Kidney capillary endothelial cell (primary cell): ENCODE measurements around the gene WDR5.

Experiments
- DNase-seq: peaks from one replicate; pipeline ENCODE4 v3.0.0-alpha.2; 2018; ENCODE audit warnings: low spot score

Gene WDR5

DNA sequence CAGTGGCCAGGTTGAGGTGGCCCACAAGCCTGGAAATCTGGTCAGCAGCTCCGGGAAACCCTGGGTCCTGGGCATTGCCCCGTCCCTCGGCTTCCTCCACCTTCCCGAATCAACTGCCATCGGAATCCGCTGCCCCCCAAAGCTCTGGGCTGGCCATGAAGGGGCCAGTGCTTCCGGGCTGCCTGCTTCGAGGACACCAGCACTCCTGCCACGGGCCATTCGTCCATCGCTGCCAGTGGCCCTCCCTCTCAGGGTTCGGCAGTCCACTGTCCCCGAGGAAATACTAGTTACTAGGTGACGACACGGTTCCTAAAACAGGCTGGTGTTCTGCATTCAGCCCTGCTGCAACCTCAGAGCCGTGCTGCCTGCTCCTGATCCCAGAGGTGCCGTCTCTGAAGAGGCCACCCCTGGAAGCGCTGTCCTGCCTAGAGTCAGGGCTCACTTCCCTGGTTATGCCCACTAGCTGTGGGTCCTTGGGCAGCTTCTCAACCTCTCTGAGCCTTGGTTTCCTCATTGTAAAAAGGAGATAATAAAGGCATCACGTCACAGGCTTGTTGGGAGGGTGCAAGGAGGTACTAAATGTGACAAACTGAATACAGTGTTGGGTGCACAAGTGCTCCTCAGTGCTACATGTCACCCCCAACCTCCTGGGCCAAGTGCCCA is 3.5 kb upstream of the WDR5 start:
- no peak for DNase-seq

DNA sequence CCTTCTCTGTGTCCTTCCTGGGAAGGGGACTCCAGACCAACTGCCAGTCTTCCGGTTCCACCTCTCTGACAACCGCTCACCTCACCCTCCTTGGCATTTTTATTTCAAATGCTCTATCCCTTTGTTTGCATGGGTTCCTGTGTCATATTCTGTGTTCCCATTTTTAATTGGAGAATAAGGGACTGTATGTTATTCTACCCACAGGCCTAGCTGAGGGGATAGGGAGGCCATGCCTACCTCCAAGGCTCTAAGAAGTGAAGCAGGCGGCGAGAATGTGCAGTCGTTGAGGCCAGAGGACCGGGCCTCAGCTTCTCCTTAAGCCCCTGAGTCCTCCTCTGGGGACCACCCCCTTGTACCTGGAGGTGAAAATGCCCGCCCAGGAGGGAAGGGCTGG is 936 bp upstream of the WDR5 start:
- DNase-seq: peak; percentile 18

DNA sequence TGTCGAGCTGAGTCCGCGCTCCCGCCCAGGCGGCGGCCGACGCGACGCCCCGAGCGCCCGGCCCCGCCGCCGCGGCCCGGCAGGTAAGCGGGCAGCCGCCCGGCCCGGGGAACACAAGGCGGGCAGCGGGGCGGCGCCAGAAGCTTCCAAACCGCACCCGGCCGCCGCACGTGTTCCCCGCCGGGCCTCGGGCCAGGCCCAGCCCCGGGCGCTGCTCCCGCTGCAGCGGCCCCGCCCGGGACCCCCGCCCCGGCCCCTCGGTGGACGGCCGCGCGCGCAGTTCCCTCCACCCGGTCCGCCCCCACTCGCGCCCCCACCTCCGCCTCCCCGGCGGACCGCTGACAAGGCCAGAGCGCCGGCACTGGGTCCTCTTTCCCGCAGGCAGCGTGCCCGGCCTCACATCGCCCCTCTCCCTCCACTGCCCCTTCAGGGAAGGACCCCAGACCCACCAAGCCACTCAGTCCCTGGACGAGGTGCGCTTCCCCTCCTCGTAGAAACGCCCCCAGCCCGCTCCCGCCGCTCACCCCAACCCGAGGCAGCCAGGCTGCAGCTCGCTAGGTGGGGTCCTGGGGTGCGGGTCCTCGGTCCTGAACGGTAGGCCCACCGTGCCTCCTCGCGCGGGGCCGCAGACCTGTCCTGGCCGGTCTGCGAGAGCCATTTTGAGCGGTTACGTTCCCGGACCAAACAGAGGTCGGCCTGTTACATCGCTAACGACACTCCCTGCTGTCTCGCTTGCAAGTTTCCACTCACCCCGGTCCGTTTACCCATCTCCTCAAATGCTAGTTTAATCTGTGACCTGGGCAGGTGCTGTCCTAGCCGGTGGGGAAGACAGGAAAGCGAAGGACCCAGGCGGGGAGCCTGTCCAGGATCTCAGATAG is 475 bp downstream of the WDR5 start:
- DNase-seq: peak; percentile 19

DNA sequence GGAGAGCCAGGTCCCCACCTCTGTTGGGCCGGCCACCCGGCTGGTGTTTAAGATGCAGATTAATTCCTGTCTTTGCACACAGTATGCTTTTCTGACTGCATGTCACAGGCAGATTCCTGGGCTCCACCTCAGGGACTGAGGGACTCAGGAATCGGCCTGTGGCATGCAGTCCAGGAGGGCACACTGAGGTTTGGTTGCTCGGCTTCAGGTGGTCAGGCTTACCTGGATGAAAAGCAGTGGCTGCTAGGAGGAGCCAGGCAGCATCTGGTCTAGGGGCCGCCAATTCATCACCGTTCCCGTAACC is 1.1 kb downstream of the WDR5 start:
- no peak for DNase-seq

DNA sequence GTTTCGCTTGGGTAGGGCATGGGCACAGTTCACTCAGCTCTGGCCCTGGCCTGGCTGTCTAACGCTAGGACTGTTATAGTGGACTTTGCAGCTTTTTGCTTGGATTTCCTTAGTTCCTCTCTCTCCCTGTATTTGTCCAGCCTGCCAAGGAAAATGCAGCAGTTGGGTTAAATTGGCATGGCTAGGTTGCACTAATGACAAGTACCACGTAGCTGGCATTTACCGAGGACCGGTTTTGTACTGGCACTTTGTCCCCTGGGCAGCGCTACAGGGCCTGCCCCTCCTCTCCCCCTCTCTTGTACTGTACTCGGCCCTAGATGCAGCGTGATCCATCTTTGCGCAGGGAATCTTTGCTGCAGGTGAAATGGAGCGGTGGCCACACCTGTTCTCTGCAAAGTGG is 2.4 kb downstream of the WDR5 start:
- no peak for DNase-seq

DNA sequence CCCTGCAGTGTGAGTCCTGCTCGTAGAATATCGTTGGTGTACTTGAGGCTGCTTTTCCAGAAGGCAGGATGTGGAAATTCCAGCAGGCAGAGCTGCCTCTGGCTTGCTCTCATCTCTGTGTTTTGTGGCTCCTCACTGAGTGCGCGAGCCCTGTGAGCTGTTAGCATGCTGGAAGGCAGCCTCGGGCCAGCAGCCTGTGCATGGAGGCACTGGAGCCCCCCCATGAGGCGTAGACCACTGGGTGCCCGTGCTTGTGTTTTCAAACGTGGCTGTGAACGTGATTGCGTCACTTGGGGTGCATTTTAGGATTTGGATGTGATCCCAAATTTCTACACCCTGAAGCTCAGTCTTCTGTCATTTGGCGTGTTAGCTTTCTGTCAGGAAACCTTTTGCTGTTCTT is 3.2 kb downstream of the WDR5 start:
- DNase-seq: no peak

DNA sequence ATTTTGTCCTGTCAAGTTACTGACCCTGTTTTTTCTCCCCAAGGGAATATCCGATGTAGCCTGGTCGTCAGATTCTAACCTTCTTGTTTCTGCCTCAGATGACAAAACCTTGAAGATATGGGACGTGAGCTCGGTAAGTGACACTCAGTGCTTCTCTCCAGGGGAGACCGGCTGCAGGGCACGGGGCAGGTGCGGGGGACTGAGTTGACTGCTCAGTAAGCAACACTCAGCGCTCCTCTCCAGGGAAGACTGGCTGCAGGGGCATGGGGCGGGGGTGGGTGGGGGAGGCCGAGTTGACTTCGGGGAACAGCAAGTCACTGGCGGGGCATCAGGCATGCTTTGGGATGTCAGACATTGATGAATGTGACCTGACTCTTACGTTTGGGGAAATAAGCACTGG is 6.0 kb downstream of the WDR5 start:
- no peak for DNase-seq

DNA sequence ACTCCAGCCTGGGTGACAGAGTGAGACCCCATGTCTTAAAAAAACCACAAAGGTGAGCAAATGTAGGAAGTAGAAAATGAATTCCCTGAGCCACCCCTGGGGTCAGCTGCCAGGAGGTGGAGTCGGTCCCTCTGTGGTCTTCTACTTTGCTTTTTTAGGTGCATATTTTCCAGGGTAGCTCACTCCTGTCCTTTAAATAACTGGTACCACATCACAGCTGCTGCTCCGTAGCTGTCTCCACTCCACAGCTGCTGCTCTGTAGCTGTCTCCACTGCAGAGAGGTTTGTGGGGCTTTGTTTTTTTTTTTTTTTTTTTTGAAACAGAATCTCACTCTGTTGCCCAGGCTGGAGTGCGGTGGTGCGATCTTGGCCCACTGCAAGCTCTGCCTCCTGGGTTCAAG is 8.9 kb downstream of the WDR5 start:
- no peak for DNase-seq

DNA sequence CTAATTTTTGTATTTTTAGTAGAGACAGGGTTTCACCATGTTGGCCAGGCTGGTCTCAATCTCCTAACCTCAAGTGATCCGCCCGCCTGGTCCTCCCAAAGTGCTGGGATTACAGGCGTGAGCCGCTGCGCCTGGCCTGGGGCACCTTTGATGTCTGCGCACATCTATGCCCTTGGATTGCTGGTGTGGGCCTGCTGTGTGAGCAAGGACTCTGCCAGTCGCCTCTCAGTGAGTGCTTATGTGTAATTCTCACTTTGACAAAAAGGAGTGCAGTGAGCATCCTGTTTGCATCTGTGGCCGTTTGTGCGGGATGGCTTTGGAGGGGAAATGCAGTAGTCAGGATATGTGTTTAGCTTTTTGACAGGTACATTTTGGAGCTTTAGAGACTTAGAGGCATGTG is 9.4 kb downstream of the WDR5 start:
- DNase-seq: no peak

DNA sequence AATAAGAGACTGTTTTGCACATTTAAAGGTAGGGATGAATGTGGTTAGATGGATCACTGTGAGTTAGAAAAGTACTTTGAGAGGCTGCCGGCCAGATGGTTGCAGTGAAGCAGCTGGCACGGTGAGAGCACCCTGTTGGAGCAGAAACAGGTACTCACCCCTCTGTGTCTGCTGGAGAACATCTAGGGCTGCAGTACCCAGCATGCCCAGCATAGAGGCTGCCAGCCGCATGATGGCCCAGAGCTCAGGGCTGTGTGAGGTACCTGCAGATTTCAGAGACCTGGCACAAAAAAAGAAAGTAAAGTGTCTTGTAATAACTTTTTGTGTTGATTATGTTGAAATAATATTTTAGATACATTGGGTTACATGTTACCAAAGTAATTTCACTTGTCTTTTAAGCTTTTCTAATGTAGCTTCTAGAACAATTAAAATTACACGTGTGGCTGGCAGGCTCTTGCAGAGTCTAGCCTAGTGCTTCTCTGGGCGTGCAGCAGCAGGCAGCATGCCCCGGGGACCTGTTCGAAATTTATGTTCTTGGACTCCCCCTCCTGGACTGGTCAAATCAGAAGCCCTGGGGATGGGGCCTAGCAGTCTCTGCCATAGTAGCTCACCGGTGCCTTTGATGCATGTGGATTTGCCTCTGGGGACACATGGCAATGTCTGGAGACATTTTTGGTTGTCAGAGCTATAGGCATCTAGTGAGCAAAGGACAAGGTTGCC is 11.1 kb downstream of the WDR5 start:
- DNase-seq: no peak

DNA sequence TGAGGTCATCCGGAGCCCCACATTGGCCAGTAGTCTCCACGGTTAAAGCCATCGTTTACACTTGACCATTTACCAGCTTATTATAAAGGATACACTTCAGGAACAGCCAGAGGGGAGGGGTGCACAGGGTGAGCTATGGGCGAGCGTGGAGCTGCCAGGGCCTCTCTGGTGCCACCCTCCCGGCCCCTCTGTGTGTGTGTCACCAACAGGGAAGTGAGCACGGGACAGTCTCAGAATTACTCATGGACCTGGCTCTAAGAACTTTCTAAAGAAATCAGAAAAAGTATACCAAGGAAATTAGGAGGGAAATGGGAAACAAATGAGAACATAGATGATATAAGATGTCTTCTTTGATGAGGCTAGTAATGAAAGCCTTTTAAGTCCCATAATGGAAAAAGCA is 13.5 kb downstream of the WDR5 start:
- no peak for DNase-seq

DNA sequence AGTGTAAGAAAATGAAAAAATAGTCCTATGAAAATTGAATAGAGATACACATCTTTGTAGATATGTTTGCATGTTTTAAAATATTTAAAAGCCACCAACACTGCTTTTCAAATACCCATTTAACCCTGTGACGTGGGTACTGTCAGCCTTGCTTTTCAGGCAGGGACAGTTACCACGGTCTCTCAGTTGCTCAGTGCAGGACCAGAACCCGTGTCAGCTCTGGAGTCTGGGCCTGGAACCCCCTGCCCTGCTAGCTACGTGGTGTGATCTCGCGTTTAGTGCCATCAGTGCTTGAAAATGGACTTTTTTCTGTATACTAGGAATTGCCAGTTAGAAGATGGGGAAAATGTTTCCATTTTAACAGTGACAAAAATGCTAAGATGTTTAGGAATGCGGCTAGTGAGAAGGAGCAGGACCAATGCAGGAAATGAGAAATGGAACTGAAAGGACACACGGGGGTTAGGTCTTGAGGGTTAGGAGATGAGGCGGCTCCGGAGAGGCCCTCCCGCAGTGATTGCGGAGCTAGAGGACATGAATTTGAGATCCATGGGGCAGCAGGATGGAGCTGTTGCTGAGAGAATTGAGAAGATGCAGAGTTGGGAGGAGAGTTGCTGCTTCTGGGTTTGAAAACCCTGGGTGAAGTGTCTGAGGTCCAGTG is 14.8 kb downstream of the WDR5 start:
- no peak for DNase-seq

DNA sequence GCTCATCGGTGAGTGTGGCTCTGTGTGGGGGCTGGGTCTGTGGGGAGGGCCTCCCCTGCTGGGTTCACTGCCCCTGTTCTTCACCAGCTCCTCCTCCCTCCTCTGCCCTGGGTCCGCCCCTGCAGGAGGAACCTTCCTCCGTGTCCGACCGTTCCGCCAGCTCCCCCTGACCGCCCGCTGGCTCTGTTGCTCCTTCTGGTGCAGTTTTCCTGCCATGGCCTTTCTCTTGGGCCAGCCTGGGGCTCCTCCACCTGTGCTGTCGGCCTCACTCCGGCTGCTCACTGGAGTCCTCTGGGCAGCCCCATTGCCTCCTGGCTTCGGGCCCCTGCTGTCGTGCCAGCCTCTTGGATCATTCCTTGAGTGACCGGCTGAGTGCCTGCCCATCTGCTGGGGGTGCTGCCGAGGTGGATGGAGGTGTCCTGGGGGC is 16.2 kb downstream of the WDR5 start:
- DNase-seq: no peak

DNA sequence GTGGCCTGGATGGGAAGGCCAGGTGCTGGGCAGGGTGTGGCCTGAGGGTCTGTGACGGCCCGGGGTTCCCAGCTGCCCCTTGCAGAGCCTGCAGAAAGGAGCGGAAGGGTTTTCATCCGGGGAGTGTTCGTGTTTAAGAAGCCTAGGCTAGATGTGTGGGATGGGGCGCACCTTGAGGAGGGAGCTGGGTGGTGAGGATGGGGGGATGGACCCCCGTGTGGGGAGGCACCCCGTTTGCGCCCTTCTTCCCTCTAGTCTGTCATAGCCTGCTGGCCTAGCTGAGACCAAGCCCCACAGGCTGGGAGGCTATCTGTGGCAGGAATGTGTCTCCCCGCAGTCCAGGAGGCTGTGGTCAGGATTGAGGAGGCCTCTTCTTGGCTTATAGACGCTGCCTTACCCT is 16.6 kb downstream of the WDR5 start:
- DNase-seq: no peak

DNA sequence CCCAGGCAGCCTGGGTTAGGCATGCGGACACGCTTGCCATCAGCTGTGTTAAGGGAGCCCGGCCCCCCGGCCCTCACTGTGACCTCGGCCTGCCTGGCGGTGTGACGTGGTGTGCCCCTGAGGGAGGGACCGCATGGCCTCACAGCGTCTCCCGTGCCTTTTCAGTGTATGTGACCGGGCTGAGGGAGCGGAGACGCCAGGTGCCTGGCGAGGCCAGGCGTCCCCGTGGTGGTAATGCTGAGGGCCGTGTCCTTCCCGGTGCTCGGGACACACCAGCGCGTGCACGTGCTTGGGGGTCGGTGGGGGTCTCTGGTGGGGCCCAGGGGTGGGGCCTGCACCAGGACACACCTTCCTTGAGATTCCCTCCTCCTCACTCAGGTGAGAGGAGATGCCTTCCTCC is 17.6 kb downstream of the WDR5 start:
- DNase-seq: no peak

DNA sequence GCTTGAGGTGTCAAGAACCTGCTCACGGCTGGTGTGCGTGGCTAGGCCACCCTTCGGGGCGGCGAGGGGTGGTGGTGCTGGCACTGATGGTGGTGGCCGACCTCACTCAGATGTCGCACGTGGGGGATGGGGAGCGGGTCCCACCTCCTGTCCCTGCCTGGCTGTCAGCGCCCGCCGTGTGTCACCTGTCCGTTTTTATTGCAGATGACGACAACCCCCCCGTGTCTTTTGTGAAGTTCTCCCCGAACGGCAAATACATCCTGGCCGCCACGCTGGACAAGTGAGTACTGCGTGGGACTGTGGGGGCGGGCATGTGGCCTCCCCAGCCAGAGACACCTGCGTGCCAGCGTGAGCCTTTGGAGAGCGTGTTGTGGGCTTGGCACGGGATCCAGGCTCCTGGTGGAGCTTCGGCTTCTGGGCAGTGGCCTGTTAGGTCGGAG is 18.4 kb downstream of the WDR5 start:
- DNase-seq: no peak

DNA sequence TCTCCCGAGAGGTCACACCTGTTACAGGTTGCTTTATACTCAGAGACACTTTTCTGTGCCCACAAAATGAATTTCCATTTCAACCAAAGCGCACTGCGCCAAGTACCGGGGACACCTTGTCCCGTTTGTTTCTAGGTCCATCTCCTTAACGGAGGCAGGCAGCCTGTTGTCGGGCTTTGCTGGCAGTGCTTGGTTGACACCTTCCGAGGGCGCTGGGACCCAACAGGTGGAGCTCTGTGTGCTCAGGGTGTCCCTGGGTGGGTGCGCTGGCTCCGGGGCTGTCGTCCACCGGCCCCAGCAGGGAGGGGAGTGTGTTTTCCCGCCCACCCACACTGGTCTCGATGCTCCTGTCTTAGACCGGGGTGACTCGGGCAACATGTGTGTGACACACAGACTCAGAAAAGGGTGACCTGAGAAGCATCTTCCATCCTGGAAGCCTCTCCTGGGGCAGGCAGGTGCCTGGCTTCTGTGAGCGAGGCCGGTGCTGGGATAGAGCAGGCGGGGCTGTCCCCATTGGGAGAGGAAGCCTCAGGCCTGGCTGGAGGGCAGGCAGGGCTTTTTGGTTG is 20.0 kb downstream of the WDR5 start:
- DNase-seq: no peak

DNA sequence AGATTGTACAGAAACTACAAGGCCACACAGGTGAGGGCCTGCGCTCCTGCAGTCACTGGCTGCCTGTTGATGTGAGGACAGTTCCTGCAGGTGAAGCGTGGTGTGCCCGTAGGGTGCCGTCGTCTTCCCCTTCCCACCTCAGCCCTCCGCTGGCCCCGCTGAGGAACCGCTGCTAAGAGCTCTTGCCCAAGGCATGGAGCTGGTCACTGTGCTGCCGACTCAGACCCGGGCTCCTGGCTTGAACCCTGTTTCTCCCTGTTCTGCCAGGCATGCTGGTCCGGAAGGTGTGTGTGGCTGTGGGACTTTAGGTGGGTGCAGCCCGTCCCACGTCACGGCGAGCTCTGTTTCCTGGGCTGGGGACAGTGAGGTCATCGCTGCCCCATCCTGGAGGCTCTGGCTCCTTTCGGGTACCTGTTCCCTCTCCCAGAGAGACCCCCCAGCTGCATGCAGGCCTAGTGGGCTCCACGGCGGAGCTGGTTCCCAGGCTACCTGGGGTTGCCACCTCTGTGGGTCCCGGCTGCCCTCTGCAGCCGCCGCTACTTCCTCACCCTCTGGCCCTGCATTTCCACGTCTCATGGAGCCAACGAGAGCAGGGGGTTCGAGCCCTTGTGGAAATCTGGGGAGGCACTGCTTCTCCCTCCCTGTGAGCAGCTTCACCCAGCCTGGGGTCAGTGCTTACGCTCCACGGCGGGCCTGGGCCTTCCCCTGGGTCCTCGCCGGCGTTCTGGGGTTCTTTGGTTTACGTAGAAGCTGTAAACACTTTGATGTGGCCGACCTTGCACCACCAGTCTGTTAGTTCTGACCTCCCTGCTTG is 20.9 kb downstream of the WDR5 start:
- no peak for DNase-seq

DNA sequence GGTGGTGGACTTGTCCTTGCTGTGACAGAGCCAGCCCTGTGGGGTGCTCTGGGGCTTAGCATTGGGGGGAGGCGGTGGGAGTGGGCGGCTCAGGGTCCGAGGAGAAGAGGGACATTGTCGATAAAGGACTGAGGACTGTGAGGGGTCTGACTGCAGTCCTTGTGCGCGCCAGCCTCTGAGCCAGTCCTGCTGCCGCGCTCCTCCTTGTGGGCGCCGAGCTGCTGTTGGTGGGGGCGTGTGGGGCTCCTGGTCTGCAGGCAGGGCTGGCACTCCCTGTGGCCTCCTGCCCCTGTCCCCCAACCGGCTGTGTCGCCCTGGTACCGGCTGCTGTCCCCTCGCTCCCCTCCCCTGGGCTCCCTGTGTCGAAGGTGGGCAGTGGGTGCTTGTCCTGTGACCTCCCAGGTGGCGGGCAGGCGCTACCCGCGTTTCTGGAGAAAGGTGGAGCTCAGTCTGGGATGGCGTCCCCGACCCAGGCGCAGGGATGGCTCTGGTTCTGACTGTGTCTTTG is 21.6 kb downstream of the WDR5 start:
- no peak for DNase-seq

DNA sequence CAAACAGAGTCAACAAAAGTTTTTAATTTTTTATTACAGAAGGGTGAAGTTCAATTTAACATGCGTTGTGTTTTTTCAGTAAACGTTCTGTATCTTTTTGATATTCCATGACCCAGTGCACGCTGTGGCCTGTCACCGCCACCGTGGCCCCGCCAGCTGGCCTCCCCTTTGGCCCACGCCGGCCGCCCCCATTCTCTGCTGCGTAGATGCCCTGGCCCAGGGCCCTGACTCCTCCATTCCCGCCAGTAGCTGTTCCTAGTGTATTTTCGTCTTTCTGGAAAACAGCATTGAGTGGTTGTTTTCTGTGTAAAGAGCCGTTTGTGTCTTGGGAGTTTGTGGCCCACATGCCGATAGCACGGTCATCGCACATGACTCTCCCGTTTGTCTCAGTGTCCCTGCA is 22.4 kb downstream of the WDR5 start:
- no peak for DNase-seq

DNA sequence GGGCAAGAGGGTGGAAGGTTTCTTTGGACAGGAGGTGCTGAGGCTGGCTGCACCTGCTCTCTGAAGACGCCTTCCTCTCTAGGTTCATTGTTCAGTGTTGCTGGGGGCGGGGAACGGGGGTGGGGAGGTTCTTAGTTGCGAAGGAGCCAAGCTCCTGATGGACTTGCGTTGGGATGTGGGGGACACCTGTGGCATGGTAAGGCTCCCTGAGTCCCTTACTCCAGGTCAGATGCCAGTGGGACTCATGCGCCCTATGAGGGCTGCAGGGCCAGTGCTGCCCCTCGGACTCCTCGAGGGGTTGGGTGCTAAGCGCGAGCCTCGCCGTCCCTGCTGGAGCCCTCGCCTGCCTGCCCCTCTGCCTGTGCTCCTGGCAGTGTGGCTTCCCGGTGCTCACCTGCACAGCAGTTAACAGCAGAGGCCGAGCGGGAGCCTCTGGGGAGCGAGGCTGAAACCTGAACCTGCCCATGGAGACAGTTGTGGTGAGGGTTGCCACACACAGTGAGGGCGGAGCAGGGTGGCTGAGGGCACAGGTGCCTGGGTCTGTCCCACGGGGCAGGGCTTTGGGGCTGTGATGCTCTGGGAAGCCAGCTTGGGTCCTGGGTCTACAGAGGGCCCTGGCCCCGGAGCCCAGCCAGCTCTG is 23.0 kb downstream of the WDR5 start:
- no peak for DNase-seq
